CD4-positive, alpha-beta T cell treated with Interferon alpha-2 for 1 hour (primary cell): ENCODE measurements around the gene TNIP1.

ENCODE experiments used
- DNase-seq, 2 donors: peaks; one replicate each; pipeline ENCODE4 v3.0.0-alpha.2; 2020 to 2022

The TNIP1 gene

GRCh38 chr5:151105561-151105960 lies 24.7 kb upstream of the TNIP1 start:
- DNase-seq, result no peak

- DNase-seq, result no peak
Measured at GRCh38 chr5:151104795-151105194, 24.0 kb upstream of the TNIP1 start.

- no peak for DNase-seq
Measured at GRCh38 chr5:151101746-151102145, 20.9 kb upstream of the TNIP1 start.

- no peak for DNase-seq
Measured at GRCh38 chr5:151101151-151101550, 20.3 kb upstream of the TNIP1 start.

GRCh38 chr5:151100681-151101080 lies 19.8 kb upstream of the TNIP1 start:
- DNase-seq, result no peak

GRCh38 chr5:151098768-151099121 lies 17.9 kb upstream of the TNIP1 start:
- no peak for DNase-seq

GRCh38 chr5:151097820-151098767 lies 17.3 kb upstream of the TNIP1 start:
- peak in 1 of 2 donors; percentile 47 for DNase-seq

GRCh38 chr5:151097061-151097460 lies 16.2 kb upstream of the TNIP1 start:
- DNase-seq, result peak in 1 of 2 donors; percentile 18

- no peak for DNase-seq
Measured at GRCh38 chr5:151096001-151096373, 15.2 kb upstream of the TNIP1 start.

GRCh38 chr5:151095341-151096000 lies 14.6 kb upstream of the TNIP1 start:
- no peak for DNase-seq

GRCh38 chr5:151094852-151095245 lies 14.0 kb upstream of the TNIP1 start:
- DNase-seq, result no peak

- peak; percentile 68 to 75 for DNase-seq
Measured at GRCh38 chr5:151094030-151094851, 13.4 kb upstream of the TNIP1 start.

- DNase-seq, result peak; percentile 29 to 43
Measured at GRCh38 chr5:151093476-151093889, 12.6 kb upstream of the TNIP1 start.

- peak in 1 of 2 donors; percentile 32 for DNase-seq
Measured at GRCh38 chr5:151092762-151093161, 11.9 kb upstream of the TNIP1 start.

GRCh38 chr5:151089726-151090125 lies 8.9 kb upstream of the TNIP1 start:
- DNase-seq, result no peak

GRCh38 chr5:151088986-151089385 lies 8.2 kb upstream of the TNIP1 start:
- DNase-seq, result no peak

- no peak for DNase-seq
Measured at GRCh38 chr5:151087486-151087885, 6.7 kb upstream of the TNIP1 start.

GRCh38 chr5:151086905-151087360 lies 6.1 kb upstream of the TNIP1 start:
- DNase-seq, result peak; percentile 47 to 78

- peak in 1 of 2 donors; percentile 29 for DNase-seq
Measured at GRCh38 chr5:151086192-151086869, 5.5 kb upstream of the TNIP1 start.

GRCh38 chr5:151085517-151086041 lies 4.7 kb upstream of the TNIP1 start:
- DNase-seq, result peak; percentile 55 to 72

GRCh38 chr5:151084363-151084762 lies 3.5 kb upstream of the TNIP1 start:
- DNase-seq, result no peak

GRCh38 chr5:151083081-151083676 lies 2.3 kb upstream of the TNIP1 start:
- DNase-seq, result peak; percentile 67 to 79
